Esophagus squamous epithelium (tissue), 4 donors: Measurements from ENCODE around the gene LRRC41.

Source experiments
- CTCF ChIP-seq, 6 experiments: fragments of 450-650 bp in 4 of 6; fragments of 200-600 bp in 2 of 6; sonication (generic) in 2 of 6; IDR thresholded peaks; one replicate each; pipeline ENCODE4 v1.5.1; 2016 to 2019; ENCODE audit warnings: antibody characterized with exemption in 6 of 6, mild to moderate bottlenecking in 4 of 6, moderate library complexity in 4 of 6
- POLR2A ChIP-seq, 4 donors: fragments of 450-650 bp; IDR thresholded peaks; one replicate each; pipeline ENCODE4 v1.6.1; 2017; ENCODE audit warnings: antibody characterized with exemption in 4 of 4, mild to moderate bottlenecking in 4 of 4, moderate library complexity in 3 of 4

- TF ChIP-seq CTCF (IDR thresholded peaks at IDR 0.05) (no peak), POLR2A (IDR thresholded peaks at IDR 0.05) (no peak)
Observed at GRCh38 chr1:46284597-46285564, 18.5 kb downstream of the LRRC41 start.
